NCI-H2171 (cell line): ENCODE results near the gene AP1S3.
"Not testable (repeated sequence)": the region's sequence is repeated elsewhere in the genome, so short reads cannot be mapped to it uniquely, and the experiment has no call there.

ENCODE experiments used
- DNase-seq: peaks from one replicate; lab custom pipeline; 2025; lab: John Stamatoyannopoulos, UW

AP1S3 gene

GRCh38 chr2:223853425-223853837, 16.0 kb upstream of the AP1S3 start:
- DNase-seq: no peak

GRCh38 chr2:223852281-223852795, 15.0 kb upstream of the AP1S3 start:
- no peak for DNase-seq

GRCh38 chr2:223847410-223847809, 10.0 kb upstream of the AP1S3 start:
- DNase-seq: no peak

GRCh38 chr2:223846515-223846914, 9.1 kb upstream of the AP1S3 start:
- DNase-seq: no peak

- no peak for DNase-seq
These were observed 4.2 kb upstream of the AP1S3 start for GRCh38 chr2:223841436-223842190.

GRCh38 chr2:223835701-223836532, 1.5 kb downstream of the AP1S3 start:
- DNase-seq: no peak

GRCh38 chr2:223834431-223834830, 3.0 kb downstream of the AP1S3 start:
- DNase-seq: no peak

GRCh38 chr2:223832241-223832903, 5.0 kb downstream of the AP1S3 start:
- DNase-seq: no peak

- no peak for DNase-seq
These were observed 8.3 kb downstream of the AP1S3 start for GRCh38 chr2:223829128-223829527.

- no peak for DNase-seq
These were observed 9.1 kb downstream of the AP1S3 start for GRCh38 chr2:223828314-223828713.

GRCh38 chr2:223826995-223827394, 10.4 kb downstream of the AP1S3 start:
- DNase-seq: no peak

GRCh38 chr2:223824301-223824700, 13.1 kb downstream of the AP1S3 start:
- no peak for DNase-seq

GRCh38 chr2:223822818-223823217, 14.6 kb downstream of the AP1S3 start:
- DNase-seq: peak; percentile 40

GRCh38 chr2:223820549-223820948, 16.8 kb downstream of the AP1S3 start:
- no peak for DNase-seq

- no peak for DNase-seq
These were observed 17.5 kb downstream of the AP1S3 start for GRCh38 chr2:223819891-223820290.

GRCh38 chr2:223815884-223816570, 21.4 kb downstream of the AP1S3 start:
- no peak for DNase-seq

- peak; percentile 13 for DNase-seq
These were observed 22.0 kb downstream of the AP1S3 start for GRCh38 chr2:223815186-223815883.

GRCh38 chr2:223814764-223815163, 22.6 kb downstream of the AP1S3 start:
- DNase-seq: not testable (repeated sequence)

- DNase-seq: no peak
These were observed 24.1 kb downstream of the AP1S3 start for GRCh38 chr2:223813329-223813728.

- no peak for DNase-seq
These were observed 25.6 kb downstream of the AP1S3 start for GRCh38 chr2:223811757-223812156.

GRCh38 chr2:223805008-223805407, 32.4 kb downstream of the AP1S3 start:
- DNase-seq: no peak
